Tibial artery (tissue), 4 donors: Measurements from ENCODE around the gene SIRT3.
A peak's percentile ranks its signal among the peaks of the same experiment; 100 is the strongest.

Experiments used
- DNase-seq, 2 donors: peaks; one replicate each; pipeline ENCODE4 v3.0.0-alpha.2; 2019
- H3K27ac ChIP-seq, 2 donors: fragments of 200-600 bp; sonication (generic) in 1 of 2; 1 replicate in 1 of 2; 2 replicates in 1 of 2; pipeline ENCODE4 v1.5.1; 2018 to 2019; ENCODE audit warnings: mild to moderate bottlenecking in 1 of 2
- H3K27me3 ChIP-seq, 2 donors: fragments of 200-600 bp; sonication (generic) in 1 of 2; one replicate each; pipeline versions ENCODE4 v1.5.1 to v1.6.0; 2016 to 2019
- H3K36me3 ChIP-seq, 3 donors: fragments of 200-600 bp; sonication (generic) in 2 of 3; one replicate each; pipeline ENCODE4 v1.5.1; 2016 to 2019; ENCODE audit warnings: mild to moderate bottlenecking in 2 of 3
- H3K4me1 ChIP-seq, 4 donors: fragments of 200-600 bp; sonication (generic) in 2 of 4; 1 replicate in 3 of 4; 2 replicates in 1 of 4; pipeline ENCODE4 v1.5.1; 2016 to 2019
- H3K4me3 ChIP-seq, 2 donors: fragments of 200-600 bp; sonication (generic) in 1 of 2; 1 replicate in 1 of 2; 2 replicates in 1 of 2; pipeline ENCODE4 v1.5.1; 2018 to 2019; ENCODE audit warnings: mild to moderate bottlenecking in 2 of 2
- H3K9me3 ChIP-seq, 3 donors: fragments of 200-600 bp; sonication (generic) in 1 of 3; one replicate each; pipeline ENCODE4 v1.5.1; 2016 to 2019
- CTCF ChIP-seq, 2 experiments: fragments of 200-600 bp in 1 of 2; fragments of 450-650 bp in 1 of 2; IDR thresholded peaks; one replicate each; pipeline ENCODE4 v1.5.1; 2017 to 2019; ENCODE audit warnings: antibody characterized with exemption in 2 of 2, mild to moderate bottlenecking in 1 of 2, moderate library complexity in 1 of 2
- intact Hi-C: fragments of 100-400 bp; cut with DNase I; formaldehyde crosslinking; loops from one replicate; pipeline ENCODE4 v1.15.0; 2023; ENCODE audit warnings: low total_unique reads

SIRT3 gene

GRCh38 chr11:213111-213510 is 23.0 kb downstream of the SIRT3 start:
- Histone ChIP-seq H3K4me1 (peaks cover 0 to 28% (median 20%) of the 10 kb centered on the region in 4 donors), H3K4me3 (no peak overlapping the region), H3K9me3 (no peaks in the 10 kb centered on the region), H3K27me3 (no peaks in the 10 kb centered on the region), H3K36me3 (peaks cover 40 to 76% (median 67%) of the 10 kb centered on the region in 3 donors), H3K27ac (no peak overlapping the region)
- no peak for TF ChIP-seq CTCF (IDR thresholded peaks at IDR 0.05)
- intact Hi-C loops: loop anchor here (5.0 kb wide), 1 partner anchor 144 kb away; no protein-coding TSS in a partner anchor
- no peak for DNase-seq

GRCh38 chr11:212150-213100 is 23.7 kb downstream of the SIRT3 start:
- H3K9me3 ChIP-seq: no peaks in the 10 kb centered on the region
- peaks cover 40 to 75% (median 63%) of the 10 kb centered on the region in 3 donors for H3K36me3 ChIP-seq
- no peak for TF ChIP-seq CTCF (IDR thresholded peaks at IDR 0.05)
- no peak overlapping the region for H3K27ac ChIP-seq
- intact Hi-C loops: loop anchor here (5.0 kb wide), 1 partner anchor 145 kb away; no protein-coding TSS in a partner anchor
- peak in 1 of 2 donors; percentile 55 for DNase-seq
- H3K27me3 ChIP-seq: no peaks in the 10 kb centered on the region
- H3K4me3 ChIP-seq: no peak overlapping the region
- peaks cover 0 to 28% (median 20%) of the 10 kb centered on the region in 4 donors for H3K4me1 ChIP-seq

- DNase-seq: no peak
- TF ChIP-seq CTCF (IDR thresholded peaks at IDR 0.05): no peak
- no peak overlapping the region for H3K4me3 ChIP-seq
- H3K36me3 ChIP-seq: peaks cover 40 to 73% (median 63%) of the 10 kb centered on the region in 3 donors
- no peak overlapping the region for H3K27ac ChIP-seq
- no peaks in the 10 kb centered on the region for H3K27me3 ChIP-seq
- intact Hi-C loops: loop anchor here (2.0 to 5.0 kb wide), 2 partner anchors 25 to 146 kb away; partner anchors contain the start of genes PSMD13 and SIRT3
- H3K4me1 ChIP-seq: peaks cover 0 to 28% (median 20%) of the 10 kb centered on the region in 4 donors
- H3K9me3 ChIP-seq: no peaks in the 10 kb centered on the region
Measured at GRCh38 chr11:211741-212140, 24.4 kb downstream of the SIRT3 start.

- H3K27ac ChIP-seq: no peak overlapping the region
- no peaks in the 10 kb centered on the region for H3K27me3 ChIP-seq
- H3K4me1 ChIP-seq: peaks cover 0 to 31% (median 22%) of the 10 kb centered on the region in 4 donors
- H3K9me3 ChIP-seq: no peaks in the 10 kb centered on the region
- DNase-seq: no peak
- intact Hi-C loops: loop anchor here (2.0 to 5.0 kb wide), 2 partner anchors 26 to 146 kb away; partner anchors contain the start of genes PSMD13 and SIRT3
- no peak overlapping the region for H3K4me3 ChIP-seq
- no peak for TF ChIP-seq CTCF (IDR thresholded peaks at IDR 0.05)
- peaks cover 40 to 69% (median 63%) of the 10 kb centered on the region in 3 donors for H3K36me3 ChIP-seq
Measured at GRCh38 chr11:211295-211694, 24.8 kb downstream of the SIRT3 start.

GRCh38 chr11:210803-211180 is 25.4 kb downstream of the SIRT3 start:
- H3K27me3 ChIP-seq: no peaks in the 10 kb centered on the region
- no peaks in the 10 kb centered on the region for H3K9me3 ChIP-seq
- H3K4me1 ChIP-seq: peaks cover 3 to 36% (median 27%) of the 10 kb centered on the region in 4 donors
- intact Hi-C loops: loop anchor here (2.0 to 5.0 kb wide), 2 partner anchors 26 to 147 kb away; partner anchors contain the start of genes PSMD13 and SIRT3
- TF ChIP-seq CTCF (IDR thresholded peaks at IDR 0.05): no peak
- H3K4me3 ChIP-seq: no peak overlapping the region
- DNase-seq: no peak
- peak overlapping the region in 1 of 2 donors; percentile 97 for H3K27ac ChIP-seq
- H3K36me3 ChIP-seq: peaks cover 40 to 66% (median 61%) of the 10 kb centered on the region in 3 donors
